Right forelimb (tissue), 1 donor: ENCODE results near the gene SLC1A2.

Experiments used
- DNase-seq: peaks from one replicate; pipeline ENCODE4 v3.0.0-alpha.2; 2018

The SLC1A2 gene

DNA sequence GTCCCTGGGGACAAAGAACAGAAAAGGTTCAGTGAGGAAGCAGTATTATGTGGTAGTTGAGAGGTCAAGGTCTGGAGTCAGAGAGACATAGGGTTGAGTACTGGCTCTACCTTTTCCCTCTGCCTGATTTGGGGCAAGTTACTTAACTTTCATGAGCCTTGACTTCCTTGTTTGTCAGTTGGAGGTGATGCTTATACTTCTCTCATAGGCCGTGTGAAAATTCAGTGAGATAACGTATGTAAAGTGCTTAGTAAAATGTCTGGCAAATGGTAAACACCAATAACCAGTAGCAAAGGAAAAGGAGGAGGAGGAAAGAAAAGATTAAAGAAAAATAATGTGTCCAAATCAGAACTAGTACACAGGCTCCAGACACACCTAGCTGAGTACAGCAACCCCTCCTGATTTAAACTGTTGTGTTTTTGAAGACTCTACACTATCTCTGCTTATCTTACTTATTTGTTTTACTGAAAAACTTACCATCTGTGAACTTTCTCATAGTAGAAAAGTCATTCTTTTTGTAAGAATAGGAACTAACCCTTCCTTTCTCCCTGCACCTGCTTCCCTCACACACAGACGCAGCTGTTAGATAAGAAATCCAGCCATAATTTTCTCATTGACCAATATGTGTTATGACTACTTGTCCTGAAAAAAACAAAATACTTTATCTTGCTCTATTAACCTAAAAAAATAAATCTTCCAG is 153.5 kb downstream of the SLC1A2 start:
- no peak for DNase-seq

DNA sequence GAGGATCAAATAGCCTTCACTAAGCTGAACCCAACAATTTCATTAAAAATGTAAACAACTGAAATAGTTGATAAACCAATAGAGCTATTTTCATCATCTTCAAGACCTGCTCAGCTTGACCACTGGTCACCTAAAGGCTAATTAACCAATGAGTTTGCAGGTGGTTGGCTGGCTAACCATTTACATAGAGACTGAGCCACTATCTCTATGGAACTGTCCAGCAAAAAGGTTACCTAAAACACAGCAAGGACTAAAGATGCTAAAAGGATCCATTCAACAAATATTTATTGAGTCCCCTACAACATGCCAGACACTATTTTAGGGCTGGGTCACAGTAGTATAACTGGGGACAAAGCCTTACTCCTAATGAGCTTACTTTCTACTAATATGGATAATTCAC is 156.6 kb downstream of the SLC1A2 start:
- no peak for DNase-seq

- no peak for DNase-seq
These were observed 157.3 kb downstream of the SLC1A2 start for GRCh38 chr11:35262056-35262455.

DNA sequence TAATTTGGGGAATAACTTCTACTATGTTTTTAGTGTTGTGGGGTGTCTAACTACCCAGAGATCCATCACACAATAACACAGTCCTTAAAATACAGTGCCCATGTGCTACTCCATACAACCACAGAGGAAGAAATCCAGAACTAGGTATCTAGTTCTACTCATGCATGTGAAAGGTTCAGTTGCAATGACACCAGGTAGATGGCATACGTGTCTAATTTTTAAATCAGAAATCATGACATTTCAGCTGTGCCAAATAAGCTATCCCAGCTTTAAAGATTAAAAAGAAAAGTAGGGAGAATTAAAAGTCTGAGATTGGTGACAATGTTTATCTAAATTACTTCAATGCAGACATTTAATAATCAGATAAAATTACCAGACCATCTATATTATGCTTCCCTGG is 158.2 kb downstream of the SLC1A2 start:
- no peak for DNase-seq

DNA sequence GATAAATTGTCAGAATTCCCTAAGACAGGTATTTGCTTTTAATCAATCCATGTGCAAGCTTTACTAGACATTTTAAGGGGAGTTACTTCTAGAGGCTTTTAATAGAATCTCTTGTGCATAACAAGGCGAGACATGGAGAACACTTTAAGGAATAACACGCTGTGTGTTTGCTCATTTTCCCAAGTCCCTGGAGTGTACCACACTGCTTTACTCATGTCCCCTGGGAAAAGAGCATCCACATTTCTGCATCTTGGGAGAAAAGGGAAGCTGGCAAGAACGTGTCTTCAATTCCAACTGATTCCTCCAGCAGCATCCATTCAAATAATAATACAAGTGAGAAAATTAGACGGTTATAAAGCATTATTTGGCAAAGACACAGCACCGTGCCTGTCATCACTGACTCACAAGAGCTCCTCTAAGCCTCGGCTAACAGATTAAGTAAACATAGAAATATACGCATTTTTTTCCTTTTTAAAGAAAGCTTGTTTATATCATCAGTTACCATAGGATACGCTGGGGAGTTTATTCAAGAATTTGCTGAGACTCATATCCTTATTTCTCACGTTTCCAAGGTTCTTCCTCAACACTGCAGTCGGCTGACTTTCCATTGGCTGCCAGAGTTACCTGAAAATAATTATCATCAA is 158.9 kb downstream of the SLC1A2 start:
- DNase-seq: no peak

DNA sequence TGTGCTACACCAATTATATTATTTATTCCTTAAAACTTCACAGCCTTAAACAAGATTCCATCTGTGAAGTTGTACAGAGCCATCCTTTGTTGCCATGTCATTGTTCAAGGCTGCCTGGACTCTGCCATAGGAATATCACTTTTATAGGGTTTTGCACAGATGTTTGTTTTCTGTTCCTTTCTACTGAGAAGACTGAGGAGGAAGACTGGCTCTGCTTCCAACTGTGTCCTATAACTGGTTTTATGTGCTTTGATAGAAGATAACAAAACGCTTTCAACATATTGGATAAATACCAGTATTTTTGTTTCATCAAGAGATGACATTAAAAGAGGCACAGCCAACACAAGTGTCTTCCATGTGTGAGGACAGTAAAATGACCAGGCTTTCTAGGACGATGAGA is 159.8 kb downstream of the SLC1A2 start:
- DNase-seq: no peak

DNA sequence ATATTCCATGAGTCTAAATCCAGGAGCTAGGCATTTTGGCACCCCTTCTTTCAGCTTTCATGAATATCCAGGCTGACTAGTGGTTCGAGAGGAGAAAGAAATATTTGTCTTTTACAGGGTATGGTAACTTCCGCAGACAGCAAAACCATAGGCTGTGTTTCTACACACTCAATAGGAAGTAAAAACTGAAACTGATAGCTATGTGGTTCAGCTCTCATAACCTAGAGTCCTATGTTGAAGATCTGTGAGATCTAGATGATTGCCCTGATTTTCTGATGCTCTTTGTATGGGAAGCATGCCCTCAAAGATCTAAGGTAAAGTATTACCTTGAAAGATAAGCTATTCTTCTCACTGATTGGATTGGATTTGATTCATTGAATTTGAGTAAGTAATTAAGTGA is 162.1 kb downstream of the SLC1A2 start:
- no peak for DNase-seq

- no peak for DNase-seq
These were observed 163.1 kb downstream of the SLC1A2 start for GRCh38 chr11:35256296-35256695.

DNA sequence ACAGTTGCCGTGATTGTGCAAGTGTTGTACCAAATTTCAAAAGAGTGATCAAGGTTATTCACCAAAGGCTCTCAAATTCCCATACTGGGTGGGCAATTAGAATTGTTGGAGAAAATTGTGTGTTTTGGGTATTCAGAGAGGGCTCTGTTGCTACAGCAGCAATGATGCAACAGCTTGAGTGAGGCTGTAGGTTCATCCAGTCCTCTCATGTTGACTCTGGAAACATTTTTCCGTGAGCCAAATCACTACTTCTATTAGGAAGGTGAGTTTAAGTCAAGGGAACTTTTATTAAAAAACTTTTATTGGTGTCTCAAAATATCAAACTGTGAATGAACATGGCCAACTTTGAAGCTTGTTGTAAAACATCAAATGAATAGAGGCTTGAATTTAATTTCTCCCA is 163.8 kb downstream of the SLC1A2 start:
- no peak for DNase-seq

- no peak for DNase-seq
These were observed 166.1 kb downstream of the SLC1A2 start for GRCh38 chr11:35253237-35253636.

DNA sequence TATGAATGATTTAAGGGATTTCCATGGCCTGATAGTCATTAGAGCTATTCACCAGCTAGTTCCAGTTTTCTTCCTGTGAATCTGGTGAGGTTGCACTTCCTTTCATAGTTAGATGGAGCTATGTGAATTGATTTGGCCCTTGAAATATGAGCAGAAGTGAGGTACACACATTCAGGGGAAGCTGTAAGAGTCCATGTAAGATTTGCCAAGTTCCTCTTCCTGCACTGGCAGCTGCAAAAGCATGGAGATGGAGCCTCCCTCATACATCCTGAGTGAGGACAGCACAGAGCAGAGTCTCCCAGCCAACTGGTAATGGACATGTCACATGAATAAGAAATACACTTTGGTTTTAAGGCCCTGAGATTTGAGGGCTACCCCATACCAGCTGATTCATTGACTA is 168.7 kb downstream of the SLC1A2 start:
- DNase-seq: no peak

- DNase-seq: no peak
These were observed 169.2 kb downstream of the SLC1A2 start for GRCh38 chr11:35250192-35250591.

DNA sequence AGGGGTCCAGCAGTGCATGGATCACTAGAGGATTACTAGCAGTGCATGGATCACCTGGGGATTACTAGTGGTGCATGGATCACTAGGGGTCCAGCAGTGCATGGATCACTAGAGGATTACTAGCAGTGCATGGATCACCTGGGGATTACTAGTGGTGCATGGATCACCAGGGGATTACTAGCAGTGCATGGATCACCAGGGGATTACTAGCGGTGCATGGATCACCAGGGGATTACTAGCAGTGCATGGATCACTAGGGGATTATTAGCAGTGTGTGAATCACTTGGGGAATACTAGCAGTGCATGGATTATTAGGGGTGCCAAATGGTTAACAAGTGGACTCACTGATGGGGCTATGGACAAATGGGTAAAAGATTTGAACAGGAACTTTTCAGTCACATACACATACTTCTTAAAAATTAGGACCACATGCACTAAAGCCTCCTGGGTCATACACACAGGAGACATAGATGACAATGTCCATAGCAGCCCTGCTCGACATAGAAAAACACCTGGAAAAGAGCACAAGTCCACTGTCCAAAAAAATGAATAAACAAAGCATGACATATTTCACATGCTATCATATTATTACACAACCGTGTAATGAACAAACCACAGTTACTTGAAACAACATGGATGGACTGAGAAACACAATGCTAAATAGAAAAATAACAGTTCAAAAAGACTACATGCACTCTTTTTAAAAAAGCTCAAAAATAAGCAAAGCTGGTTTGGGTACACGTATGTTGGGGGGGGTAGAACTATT is 170.6 kb downstream of the SLC1A2 start:
- DNase-seq: no peak

- DNase-seq: no peak
These were observed 171.5 kb downstream of the SLC1A2 start for GRCh38 chr11:35247863-35248262.

DNA sequence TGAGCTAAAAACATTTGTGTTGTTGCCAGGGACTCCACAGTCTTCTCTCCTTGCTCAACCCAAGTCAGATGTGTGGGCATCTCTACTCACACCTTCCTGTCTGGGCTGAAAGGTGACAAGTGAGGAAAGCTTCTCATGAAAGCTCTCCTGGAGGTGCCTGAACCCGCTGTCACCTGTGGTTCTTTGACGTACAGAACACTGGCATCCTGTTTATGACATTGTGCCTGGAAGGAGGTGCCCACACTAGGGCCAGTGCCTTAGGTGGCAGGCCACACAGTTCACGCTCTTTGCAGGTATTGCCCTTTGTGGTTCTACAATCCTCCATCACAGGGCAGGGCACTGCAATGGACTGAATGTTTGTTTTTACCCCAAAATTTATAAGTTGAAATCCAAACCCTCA is 171.9 kb downstream of the SLC1A2 start:
- no peak for DNase-seq

GRCh38 chr11:35246745-35247144 is 172.6 kb downstream of the SLC1A2 start:
- no peak for DNase-seq

DNA sequence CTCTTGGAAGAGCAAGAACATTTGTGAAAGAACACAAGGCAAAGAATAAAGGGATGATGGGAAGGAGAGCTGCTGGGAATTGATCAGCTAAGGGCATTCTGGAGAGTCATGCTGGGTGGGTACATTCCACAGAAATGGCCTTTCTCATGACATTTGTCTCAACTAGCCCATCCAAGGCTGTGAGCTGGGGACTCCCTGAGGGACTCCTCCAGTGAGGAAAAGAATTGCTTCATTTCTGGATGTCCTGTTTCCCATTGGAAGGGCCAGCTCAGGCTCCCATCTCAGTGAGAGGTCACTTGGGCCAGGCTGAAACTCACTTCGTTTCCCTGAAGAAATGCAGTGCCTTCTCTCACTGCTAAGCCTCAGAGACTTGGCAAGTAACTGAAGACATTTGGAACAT is 173.6 kb downstream of the SLC1A2 start:
- DNase-seq: no peak

GRCh38 chr11:35245056-35245455 is 174.3 kb downstream of the SLC1A2 start:
- no peak for DNase-seq

- DNase-seq: no peak
These were observed 175.6 kb downstream of the SLC1A2 start for GRCh38 chr11:35243774-35244173.

GRCh38 chr11:35242412-35243242 is 176.7 kb downstream of the SLC1A2 start:
- DNase-seq: no peak

GRCh38 chr11:35241531-35241930 is 177.8 kb downstream of the SLC1A2 start:
- no peak for DNase-seq

DNA sequence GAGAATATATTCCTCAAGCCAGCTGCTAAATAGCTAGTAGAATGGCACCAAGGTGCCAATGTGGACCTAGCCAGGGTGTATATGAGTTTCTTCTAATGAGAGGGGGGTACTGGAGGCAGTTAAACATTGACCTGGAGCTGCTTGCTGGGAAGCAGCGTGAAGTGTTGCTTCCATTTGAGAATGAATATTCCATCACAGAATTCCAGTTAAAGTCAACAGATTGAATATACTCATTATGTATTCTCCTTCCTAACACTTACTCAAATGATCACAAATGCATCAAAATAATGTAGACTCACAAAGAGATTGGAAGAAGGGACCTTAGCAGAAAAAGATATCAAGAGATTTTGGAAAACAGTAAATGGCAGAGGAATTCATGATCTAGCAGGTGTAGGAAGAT is 178.3 kb downstream of the SLC1A2 start:
- DNase-seq: no peak

DNA sequence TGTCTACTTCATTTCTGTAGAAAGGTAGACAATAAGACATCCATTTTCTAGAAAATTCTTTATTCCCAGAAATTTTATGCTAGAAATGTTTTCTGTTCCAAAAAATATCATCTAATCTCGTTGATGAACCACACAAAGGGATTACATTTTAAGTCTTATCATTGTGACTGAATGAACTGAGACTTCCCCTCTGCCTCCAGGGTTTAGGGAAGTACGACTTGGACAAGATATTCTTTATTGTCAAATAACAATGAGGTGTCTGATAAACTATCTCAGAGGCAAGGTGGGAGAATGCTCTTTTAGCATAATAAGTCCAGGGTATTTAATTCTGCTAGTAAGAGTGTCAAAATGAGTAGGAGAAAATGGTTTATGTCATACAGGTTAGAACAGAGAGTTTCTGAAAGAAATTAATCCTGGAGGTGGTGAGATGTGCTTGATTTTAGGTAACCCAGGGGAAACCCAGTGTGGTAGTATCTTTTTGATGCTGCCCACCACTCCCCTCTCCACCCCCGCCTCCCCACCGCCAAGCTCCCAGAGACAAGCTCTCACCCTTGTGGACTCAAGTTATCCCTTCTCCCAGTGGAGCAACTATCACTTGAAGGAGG is 179.8 kb downstream of the SLC1A2 start:
- no peak for DNase-seq
